Raji (cell line): ENCODE data around the gene CXCR3.

Experiments used
- POLR2A ChIP-seq: IDR thresholded peaks from 2 replicates; pipeline ENCODE4 v1.6.1; 2011; ENCODE audit warnings: low read depth, low read length, control low read depth; ENCODE audit not compliant: insufficient read depth

The CXCR3 gene

GRCh38 chrX:71618303-71618721 is at the start of gene CXCR3:
Gene CXCR3 (minus strand): TSS chrX:71618511. CDS start chrX:71618449, 62 bp downstream.
- TF ChIP-seq POLR2A, result no peak

- TF ChIP-seq POLR2A, result no peak
Observed at GRCh38 chrX:71667328-71668247, 49.3 kb upstream of the CXCR3 start, which contains the start of gene LOC101059915. Gene LOC101059915 (plus strand): TSS chrX:71667546.

GRCh38 chrX:71666240-71667223 is 48.2 kb upstream of the CXCR3 start:
- TF ChIP-seq POLR2A, result no peak

- no peak for TF ChIP-seq POLR2A
Observed at GRCh38 chrX:71665747-71666146, 47.4 kb upstream of the CXCR3 start.

- TF ChIP-seq POLR2A, result no peak
Observed at GRCh38 chrX:71664889-71665491, 46.7 kb upstream of the CXCR3 start.

GRCh38 chrX:71661919-71662318 is 43.6 kb upstream of the CXCR3 start:
- TF ChIP-seq POLR2A, result no peak

- no peak for TF ChIP-seq POLR2A
Observed at GRCh38 chrX:71660562-71661416, 42.5 kb upstream of the CXCR3 start.

- TF ChIP-seq POLR2A, result no peak
Observed at GRCh38 chrX:71659959-71660358, 41.6 kb upstream of the CXCR3 start.

- TF ChIP-seq POLR2A, result no peak
Observed at GRCh38 chrX:71659342-71659741, 41.0 kb upstream of the CXCR3 start.

GRCh38 chrX:71657267-71657666 is 39.0 kb upstream of the CXCR3 start:
- no peak for TF ChIP-seq POLR2A

GRCh38 chrX:71653344-71653743 is 35.0 kb upstream of the CXCR3 start:
- TF ChIP-seq POLR2A, result no peak

GRCh38 chrX:71652405-71652804 is 34.1 kb upstream of the CXCR3 start:
- TF ChIP-seq POLR2A, result no peak

GRCh38 chrX:71650333-71650969 is 32.1 kb upstream of the CXCR3 start:
- no peak for TF ChIP-seq POLR2A

- TF ChIP-seq POLR2A, result no peak
Observed at GRCh38 chrX:71640002-71640401, 21.7 kb upstream of the CXCR3 start.
